GM19025 (cell line): ENCODE measurements around the gene MEIOC.
"Not testable (repeated sequence)": the region's sequence is repeated elsewhere in the genome, so short reads cannot be mapped to it uniquely, and the experiment has no call there.

ENCODE experiments used
- ATAC-seq: cut with Tn5 transposase; IDR thresholded peaks from one replicate; pipeline ENCODE4 v1.9.1; 2021; ENCODE audit warnings: mild to moderate bottlenecking, low read depth, moderate library complexity; ENCODE audit not compliant: unreplicated experiment

Gene MEIOC

DNA sequence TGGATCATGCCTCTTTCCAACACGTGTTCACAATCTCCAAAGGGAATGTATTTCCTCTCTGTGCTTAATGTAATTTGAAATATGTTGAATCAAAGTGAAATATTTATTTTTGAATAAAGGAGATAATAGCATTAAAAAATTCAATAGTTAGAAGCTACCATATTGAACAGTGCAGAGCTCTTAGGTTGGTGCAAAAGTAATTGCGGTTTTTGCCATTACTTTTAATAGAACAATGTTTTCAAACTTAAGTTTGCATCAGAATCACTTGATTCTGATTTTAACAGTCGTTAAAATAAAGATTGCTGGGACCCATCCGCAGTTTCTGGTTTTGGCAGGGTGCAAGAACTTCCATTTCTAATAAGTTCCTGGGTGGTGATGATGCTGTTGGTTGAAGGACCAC, 10.0 kb upstream of the MEIOC start:
- ATAC-seq = no peak

DNA sequence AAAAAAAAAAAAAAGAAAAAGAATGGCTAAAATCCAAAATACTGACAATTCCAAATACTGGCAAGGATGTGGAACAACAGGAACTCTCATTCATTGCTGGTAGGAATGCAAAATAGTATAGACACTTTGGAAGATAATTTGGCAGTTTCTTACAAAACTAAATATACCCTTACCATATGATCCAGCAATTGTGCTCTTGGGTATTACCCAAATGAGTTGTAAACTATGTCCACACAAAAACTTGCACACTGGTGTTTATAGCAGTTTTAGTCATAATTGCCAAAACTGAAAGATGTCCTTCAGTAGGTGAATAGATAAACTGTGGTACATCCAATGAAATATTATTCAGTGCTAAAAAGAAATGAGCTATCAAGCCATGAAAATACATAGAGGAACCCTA, 8.5 kb upstream of the MEIOC start:
- no peak for ATAC-seq

DNA sequence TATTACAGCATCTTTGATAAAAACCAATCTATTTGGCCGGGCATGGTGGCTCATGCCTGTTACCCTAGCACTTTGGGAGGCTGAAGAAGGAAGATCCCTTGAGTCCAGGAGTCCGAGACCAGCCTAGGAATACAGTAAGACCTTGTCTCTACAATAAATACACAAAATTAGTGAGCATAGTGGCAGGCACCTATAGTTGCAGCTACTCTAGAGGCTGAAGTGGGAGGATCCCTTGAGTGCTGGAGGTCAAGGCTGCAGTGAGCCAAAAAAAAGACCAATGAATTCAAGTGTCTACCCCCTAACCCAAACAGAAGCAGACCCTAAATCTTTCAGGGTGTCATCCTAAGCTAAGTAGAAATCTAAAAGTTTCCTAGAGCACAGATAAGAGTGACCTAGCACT, 7.3 kb upstream of the MEIOC start:
- no peak for ATAC-seq

DNA sequence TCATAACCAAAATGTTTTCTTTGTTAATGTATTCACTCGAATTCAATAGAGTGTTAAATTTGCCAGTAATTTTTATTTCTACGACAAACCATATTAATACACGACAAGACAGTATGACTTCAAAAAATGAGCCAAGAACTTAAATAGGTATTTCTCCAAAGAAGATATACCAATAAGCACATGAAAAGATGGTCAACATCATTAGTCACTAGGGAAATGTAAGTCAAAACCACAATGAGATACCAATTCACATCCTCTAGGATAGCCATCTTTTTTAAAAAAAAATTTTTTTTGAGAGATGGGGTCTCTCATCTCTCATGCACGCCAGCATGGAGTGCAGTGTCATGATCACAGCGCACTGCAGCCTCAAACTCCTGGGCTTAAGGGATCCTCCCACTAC, 5.0 kb upstream of the MEIOC start:
- ATAC-seq = no peak

DNA sequence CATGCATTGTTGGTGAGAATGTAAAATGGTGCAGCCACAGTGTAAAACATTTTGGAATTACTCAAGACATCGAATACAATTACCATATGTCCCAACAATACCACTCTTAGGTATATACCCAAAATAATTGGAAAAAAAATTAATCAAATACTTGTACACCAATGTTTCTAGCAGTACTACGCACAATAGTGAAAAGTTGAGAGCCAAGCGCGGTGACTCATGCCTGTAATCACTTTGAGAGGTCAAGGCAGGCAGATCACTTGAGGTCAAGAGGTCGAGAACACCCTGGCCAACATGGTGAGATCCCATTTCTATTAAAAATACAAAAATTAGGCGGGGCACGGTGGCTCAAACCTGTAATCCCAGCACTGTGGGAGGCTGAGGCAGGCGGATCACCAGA, 3.5 kb upstream of the MEIOC start:
- no peak for ATAC-seq

DNA sequence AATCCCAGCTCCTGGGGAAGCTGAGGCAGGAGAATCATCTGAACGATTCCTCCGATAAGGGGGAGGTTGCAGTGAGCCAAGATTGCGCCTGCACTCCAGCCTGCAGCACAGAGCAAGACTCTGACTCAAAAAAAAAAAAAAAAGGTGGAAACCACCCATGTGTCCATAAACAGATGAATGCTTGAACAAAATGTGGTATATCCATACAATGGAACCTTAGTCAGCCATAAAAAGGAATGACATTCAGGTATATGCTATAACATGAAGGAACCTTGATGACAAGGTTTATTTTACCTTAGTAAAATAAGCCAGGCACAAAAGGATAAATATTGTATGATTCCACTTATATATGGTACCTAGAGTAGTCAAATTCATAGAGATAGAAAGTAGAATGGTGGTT, 2.9 kb upstream of the MEIOC start:
- ATAC-seq = no peak

DNA sequence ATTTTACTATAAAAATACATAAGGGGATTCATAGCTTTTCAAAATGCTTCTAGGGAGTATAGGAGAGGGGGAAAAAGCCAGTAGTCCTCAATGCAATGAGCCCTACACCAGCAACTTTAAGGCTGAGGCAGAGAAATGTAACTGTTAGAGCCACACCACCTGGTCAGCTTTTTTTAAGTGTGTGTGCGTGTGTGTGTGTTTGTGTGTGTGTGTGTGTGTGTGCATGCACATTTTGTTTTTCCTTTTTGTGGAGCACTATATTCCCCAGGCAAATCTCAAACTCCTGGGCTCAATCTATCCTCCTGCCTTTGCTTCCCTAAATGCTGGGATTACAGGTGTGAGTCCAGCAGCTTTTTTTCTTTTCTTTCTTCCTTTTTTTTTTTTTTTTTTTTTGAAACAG, 2.3 kb upstream of the MEIOC start:
- no peak for ATAC-seq

DNA sequence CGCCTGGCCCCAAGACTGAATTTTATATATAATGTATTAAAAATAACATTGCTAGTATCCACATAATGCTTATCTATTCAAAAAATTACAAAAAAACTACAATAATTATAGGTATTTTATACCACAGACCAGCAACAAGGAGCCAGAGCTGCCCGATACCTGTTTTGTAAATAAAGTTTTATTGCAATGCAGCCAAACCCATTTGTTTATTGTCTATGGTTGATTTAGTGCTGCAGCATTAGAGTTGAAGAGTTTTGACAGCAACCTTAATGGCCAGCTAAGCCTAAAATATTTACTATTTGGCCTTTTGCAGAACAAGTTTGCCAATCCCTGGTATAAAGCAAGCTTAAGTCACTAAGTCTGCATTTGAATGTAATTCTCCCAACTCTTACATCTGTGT, 5.6 kb downstream of the MEIOC start:
- no peak for ATAC-seq

DNA sequence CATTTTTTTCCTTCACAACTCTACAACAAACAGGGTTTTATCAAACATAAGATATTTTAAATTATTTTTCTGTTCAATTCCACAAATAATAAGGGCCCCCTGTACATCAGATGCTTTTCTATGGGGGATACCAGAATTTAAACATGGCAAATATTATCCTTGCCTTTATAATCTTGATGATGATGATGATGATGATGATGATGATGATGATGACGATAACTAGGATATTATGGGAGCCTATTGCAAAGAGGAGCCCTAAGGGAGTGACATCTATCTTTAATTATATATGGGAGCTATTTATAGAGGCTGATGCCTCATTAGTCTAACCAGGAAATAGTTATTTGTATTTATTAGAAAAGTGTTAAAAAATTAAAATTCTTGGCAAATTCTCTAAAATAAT, 6.8 kb downstream of the MEIOC start:
- no peak for ATAC-seq

DNA sequence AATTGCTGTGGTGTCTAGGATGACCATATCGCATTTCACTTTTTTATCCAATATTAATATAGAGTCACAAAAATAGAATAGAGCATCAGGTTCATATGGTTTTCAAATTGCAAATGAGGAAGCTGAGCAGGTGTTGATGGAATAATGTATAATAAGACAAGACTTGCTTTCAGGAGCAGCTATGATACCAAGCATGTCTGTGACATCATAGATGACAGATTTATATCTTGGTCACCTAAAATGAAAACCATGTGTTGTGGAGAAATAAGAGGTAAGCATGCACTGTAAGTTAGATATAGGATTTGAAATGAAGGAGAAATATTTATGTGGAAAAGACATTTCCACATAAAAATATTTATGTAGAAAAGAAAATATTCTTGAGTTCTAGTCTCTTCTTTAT, 8.6 kb downstream of the MEIOC start:
- no peak for ATAC-seq

DNA sequence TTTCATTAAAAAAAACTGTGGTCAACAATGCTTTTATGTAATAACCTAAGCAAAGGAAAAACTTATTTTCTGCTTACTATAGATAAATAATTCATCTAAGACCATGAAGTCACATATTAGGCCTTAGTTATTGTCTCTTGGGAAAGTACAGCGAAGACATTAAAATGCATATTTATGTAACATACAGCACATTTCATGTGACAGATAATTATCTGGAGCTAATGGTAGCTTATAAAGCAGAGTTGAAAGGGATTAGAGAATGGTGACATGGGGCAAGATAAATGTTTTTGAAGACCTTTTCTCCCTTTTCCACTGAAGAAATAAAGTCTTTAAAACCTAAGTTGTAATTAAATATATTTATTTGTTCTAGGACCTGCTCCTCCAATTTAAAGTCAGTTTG, 9.7 kb downstream of the MEIOC start:
- no peak for ATAC-seq

DNA sequence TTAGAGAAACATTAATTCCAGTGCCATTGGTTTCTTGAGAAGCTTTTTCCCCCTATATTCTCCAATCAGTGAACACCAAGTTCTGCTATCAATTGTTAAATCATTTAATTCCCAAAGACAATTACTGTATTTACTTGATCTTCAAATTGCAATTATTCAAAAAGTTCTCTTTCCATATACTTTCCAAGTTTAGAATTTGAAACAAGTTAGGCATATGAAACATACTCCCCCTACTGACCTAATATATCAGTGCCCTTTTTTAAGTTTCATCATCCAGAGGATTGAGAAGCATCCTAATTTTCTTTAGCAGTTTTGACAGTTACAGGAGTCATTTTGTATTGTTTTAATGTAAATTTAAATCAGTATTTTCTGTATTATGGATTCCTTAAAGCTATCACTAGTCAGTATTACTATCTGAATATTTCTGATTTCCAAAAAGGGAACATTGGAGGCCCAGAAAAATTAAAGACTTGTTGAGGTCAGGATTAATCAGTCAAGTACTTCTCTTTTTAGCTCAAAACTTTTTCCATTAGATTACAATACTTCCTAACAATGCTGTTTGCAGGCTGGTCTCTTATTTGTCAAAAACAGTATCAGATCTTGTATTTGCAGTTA, 16.3 kb downstream of the MEIOC start:
- ATAC-seq = no peak

DNA sequence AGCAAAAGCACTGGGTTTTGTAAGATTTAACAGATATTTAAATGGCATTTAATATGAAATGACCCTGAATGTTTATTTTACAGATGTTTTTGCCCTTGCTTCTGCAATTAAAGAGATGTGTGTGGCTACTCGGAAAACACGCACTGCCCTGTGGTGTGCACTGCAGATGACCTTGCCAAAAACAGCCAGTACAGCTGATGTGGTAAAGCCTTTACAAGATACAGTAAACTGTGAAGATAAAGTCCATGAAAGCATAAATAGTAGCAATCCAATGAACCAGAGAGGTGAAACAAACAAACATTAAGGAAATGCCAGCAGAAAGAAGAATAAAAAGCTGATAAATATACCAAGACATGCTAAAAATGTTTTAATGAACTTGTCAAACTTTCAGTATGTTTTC, 17.6 kb downstream of the MEIOC start:
- no peak for ATAC-seq

DNA sequence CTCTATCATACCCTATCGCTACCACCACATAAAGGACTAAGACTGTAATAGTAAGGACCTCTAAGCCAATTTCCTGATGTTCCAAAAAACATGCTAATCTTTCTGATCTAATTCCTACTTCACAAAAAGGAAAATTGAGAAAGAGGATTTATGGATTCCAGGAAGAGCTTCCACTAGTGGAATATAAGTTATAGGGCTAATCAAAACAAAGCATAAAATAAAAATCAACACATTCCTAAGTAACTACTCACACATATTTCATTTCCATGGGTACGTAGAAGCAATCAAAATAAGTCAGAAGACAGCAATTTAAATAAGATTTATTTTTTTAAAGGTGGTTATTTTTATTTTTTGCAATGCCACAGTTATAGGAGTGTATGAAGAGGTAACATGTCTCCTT, 20.9 kb downstream of the MEIOC start:
- ATAC-seq = no peak

DNA sequence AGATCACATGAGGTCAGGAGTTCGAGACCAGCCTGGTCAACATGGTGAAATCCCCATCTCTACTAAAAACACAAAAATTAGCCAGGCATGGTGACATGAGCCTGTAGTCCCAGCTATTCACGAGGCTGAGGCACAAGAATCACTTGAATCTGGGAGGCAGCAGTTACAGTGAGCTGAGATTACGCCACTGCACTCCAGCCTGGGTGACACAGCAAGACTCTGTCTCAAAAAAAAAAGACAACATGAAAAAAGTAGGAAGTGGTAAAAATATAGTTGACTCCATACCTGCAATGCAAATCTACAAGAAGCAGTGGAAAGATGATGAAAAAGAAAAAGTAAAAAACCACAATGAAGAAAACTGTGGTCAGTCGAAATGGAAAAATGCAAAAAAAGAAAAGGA, 27.0 kb downstream of the MEIOC start:
- not testable (repeated sequence) for ATAC-seq

DNA sequence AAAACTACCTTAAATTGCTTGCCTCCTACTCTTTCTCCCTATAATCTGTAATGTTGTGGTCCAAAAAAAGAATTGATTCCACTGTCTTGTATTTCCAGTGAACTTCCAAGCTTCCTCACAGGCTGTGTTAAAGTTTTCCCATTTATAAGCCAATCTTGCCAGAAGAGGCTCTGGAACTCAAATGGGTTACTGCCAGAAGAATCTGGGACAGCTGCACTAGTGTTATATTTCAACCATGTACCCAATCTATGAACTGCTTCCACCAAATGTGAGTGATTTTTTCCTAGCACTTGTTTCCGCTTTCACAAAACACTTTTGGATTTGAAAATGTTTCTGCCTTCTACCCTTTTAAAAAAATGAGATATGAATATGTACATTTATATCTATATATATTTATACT, 31.5 kb downstream of the MEIOC start:
- ATAC-seq = no peak

DNA sequence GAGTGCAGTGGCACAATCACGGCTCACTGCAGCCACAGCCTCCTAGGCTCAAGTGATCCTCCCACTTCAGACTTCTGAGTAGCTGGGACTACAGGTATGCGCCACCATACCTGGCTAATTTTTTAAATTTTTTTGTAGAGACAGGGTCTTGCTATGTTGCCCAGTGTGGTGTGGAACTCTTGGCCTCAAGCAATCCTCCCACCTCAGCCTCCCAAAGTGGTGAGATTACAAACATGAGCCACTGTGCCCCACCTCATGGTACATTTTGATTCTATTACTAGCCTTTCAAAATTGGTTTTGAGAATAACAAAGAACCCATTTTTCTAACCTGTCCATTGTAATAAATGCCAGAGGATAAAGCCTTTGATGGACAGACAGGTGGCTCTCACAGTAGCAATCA, 31.9 kb downstream of the MEIOC start:
- no peak for ATAC-seq

DNA sequence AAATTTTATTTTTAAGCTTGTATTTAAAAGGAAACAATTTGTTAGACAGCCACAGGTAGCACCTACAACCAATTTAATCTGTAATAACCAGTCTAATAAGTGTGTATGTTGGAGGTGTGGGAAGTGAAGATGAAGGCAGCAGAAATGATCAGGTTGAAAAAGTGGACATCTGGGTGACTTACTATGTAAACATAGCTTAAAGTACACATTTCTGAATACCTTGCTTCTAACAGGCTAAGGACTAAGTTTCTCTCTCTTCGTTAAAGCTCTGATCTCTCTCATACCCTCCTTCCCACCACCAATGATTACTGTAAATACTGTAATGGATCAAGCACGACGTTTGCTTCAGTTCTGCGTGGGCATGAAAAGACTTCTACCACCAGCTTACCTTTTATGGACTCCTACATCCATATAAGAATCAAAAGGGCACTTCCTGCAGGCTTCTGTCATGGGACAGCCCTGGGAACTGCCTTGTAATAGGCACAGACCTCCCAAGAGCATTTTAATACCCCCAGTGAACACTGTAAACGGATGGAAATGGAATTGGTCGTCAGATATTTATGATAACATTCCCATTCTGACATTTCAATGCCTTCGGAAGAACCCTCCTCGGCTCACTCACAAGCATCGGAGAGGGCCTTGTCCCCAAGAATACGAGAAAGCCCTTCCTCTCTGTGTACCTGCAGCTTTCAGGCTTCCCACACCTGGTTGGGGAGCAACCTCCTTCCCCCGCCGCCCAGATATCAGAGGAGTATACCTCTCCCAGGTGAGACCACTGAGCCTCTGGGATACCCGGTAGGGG, 32.6 kb downstream of the MEIOC start:
- ATAC-seq = no peak

DNA sequence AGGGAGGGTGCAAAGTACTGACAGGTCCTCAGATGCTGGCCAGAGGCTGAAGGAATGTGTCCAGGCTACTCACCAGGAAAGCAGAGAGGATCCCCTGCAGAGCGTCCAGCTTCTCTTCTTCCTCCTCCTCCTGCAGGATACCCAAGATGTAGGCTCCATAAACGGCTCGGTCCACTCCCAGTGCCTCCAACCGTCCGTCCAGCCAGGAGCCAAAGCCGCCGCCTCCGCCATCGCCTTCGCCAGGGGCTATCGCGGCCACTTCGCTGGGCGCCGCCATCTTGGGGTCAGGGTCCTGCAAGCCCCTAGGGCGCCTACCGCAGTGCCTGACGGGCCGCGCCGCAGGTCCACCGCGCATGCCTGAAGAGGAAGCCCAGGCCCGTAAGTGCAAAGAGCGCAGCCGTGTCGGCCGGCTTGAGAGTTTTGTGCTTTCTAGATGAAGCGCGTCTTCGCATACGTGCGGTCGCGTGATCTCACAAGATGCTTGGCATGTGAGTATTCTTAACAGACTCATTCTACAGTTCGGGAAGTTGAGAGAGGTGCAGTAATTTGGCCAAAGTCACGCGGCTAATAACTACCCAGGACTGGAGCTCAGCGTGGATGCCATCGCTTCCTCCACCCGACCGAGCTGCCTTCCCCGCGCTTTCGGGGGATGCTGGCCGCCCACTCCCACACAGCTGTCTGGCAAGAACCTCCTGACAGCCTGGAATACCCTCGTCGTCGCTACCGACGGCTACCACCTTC, 33.4 kb downstream of the MEIOC start, which contains the start of gene CCDC43:
Gene CCDC43 (minus strand): TSS at position 300 of the 741 bp plus-strand sequence. CDS start 23 bp downstream, at position 277.
- peak; percentile 86 for ATAC-seq

DNA sequence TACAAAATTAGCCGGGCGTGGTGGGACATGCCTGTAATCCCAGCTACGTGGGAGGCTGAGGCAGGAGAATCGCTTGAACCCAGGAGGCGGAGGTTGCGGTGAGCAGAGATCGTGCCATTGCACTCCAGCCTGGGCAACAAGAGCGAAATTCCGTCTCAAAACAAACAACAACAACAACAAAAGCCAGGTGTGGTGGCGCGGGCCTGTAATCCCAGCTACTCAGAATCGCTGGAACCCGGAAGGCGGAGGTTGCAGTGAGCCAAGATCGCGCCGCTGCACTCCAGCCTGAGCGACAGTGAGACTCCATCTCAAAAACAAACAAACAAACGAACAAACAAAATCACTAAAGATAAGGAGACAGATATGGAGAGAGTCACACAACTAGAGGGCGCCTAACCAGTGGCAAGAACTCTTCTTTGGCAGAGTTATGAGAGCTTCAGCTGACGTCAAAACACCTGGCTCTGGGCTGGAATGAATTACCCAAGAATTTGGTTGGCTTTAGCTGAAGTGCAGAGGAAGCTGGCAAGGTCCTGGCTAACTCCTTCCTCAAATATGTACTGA, 34.6 kb downstream of the MEIOC start:
- not testable (repeated sequence) for ATAC-seq

DNA sequence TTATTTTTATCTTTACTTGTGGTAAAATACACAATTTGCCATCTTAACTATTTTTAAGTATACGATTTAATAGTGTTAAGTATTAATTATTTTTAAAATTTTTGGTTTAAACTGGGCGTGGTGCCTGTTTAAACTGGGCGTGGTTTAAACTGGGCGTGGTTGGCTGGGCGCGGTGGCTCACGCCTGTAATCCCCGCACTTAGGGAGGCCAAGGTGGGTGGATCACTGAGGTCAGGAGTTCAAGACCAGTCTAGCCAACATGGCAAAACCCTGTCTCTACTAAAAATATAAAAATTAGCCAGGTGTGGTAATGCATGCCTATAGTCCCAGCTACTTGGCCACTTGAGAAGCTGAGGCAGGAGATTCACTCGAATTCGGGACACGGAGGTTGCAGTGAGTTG, 37.3 kb downstream of the MEIOC start:
- ATAC-seq = no peak
